GM18867 (cell line): ENCODE data around the gene KSR2.

Source experiments
- ATAC-seq: cut with Tn5 transposase; IDR thresholded peaks from one replicate; pipeline ENCODE4 v1.9.1; 2021; ENCODE audit warnings: mild to moderate bottlenecking, moderate library complexity; ENCODE audit not compliant: unreplicated experiment

Gene KSR2

DNA sequence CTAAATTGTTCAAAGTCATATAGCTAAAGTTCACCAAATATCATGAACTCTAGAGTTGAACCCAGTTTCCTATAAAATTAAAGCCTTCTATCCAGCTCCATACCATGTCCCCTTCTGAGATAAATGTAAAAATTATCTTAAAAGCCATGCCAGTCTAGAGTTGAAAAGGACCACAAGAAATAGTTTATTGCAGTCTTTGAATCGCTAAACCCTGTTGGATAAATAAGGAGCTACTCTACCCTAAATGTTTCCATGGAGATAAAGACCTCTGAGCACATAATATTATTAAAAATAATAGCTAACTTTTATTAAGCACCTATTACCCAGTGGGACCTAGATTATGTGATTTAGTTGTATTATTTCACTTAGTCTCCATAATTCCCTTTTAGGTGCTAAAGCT is 379.8 kb downstream of the KSR2 start:
- ATAC-seq: no peak

DNA sequence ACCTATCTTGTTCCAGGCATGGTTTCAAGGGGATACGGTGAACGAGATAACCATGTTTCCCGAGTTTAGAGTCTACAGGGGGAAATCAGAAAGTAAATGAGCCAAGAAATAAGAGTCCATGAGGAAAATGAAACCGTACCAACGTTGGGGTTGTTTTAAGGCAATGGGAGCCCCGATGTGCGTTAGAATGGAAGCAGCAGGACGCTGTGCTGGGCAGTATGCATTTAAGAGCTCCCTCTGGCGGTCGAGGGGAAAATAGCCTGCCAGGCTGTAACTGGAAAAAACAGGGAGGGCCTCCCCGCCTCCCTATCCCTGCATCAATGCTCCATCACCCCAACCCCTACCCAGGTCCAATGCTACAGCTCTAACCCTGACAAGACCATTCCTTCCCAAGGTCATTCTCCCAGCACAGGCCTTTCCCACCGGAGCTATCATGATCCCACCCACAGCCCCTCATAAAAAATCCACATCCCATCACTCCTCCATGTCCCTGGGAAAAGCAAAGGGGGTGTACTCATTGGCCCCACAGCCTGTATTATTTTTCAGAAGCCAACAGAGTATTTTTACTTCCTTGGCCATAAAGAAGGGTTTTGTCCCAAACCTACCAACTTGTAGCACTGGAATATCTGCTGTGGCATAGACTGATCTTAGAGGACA is 381.0 kb downstream of the KSR2 start:
- ATAC-seq: no peak

DNA sequence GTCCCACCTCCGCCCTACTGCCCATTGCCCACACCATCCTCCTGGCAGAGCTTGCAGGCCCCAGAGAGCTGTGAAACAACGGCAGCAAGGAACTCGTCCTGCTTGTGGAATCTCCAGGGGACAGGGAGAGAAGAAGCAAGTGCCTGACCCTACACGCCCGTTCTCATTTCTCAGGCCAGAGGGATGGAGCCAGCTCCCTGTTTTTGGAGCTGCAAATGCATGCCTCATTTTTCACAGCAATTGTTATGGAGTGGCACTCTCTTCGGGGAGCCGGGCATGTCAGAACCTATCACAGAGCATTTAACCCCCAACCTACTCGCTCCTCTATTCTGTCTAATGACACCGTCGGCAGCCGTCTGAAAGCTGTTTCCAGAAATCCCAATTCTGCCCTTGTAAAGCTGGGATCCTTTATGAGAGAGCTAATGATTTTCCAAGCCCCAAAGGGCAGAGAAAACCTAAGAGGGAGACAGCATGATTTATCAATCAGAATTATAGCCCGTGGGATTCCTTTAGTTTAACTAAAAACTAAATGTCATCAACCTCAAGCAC is 385.0 kb downstream of the KSR2 start:
- no peak for ATAC-seq

DNA sequence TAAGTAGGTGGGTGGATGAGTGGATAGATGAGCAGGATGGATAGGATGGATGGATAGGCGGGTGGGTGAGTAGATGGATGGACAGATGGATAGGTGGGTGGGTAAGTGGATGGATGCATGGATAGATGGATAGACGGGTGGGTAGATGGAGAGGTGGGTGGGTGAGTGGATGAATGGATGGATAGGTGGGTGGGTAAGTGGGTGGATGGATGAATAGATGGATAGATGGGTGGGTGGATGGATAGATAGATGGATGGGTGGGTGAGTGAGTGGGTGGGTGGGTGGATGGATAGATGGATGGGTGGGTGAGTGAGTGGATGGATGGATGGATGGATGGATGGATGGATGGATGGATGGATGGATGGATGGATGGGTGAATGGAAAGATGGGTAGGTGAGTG is 385.7 kb downstream of the KSR2 start:
- no peak for ATAC-seq

DNA sequence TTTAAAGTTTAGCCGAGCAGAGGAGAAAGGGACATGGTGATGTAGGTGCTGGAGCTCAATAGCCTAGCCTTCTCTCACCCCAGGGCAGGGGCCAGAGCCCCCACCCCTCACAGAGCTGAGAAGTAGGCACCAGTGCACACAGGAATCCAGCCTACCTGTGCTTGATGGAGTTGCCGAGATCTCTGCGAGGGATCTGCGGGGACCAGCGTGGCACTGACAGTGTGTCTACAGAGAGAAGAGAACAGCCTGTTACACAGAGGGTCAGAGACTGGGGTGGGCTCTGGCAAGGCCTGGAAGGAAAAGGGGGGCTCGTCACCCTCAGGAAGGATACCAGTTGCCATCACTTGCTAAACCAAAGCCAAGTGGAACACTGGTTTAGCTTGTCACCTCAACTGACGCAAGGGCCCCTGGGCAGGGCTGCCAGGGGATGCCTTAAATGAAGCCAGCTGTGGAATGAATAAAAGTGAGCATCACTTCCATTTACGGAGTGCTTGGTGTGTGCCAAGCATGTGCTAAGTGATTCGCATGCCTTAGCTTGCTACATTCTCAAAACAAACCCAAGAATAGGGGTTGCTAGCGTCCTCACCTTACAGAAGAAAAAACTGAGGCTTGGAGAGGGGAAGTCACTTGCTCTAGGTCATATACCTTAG is 386.5 kb downstream of the KSR2 start:
- ATAC-seq: no peak

DNA sequence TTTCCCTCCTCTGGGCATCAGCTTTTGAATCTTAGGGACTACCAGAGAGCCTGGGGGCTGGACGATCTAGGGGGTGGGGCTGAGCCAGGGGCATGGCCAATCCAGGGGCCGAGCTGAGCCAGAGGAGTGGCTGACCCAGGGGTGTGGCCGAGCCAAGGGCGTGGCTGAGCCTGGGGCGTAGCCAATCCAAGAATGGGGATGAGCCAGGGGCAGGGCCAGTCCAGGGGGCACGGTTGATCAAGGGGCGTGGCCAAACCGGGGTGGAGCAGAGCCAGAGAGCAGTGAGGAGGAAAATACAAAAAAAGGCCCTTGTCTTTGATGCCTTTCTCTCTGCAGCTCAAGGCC is 388.1 kb downstream of the KSR2 start:
- ATAC-seq: no peak

DNA sequence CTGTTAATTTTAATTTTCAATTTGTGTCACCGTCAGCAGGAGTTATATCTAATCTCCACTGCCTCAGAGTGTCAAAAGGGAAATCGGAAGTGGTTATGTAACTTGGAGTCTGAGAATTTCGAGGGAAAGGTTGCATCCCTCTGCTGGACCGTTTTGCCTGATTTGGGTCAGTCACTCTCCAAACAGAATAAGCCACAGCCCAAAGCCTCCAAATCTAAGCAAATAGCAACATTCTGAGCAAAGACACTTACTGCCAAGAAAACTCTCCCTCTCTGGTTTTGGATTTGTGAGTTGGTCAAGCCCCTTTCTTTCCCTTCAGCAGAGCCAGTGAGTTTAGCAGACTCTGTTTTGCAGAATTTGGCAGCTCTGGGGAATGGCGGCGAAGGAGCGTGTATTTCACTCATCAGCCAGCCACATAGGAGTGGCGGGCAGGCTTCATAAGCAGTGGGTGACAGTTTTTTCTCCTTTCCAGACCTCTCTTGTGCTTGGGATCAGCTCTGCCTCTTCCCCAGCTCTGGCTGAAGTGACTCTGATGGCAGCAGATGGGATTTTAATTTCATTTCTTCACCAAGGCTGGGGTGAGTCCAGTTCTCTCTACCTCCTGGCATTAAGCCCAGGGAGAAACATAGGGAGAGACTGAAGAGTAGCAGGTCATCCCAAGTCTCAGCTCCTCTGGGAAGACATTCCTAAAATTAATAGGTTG is 388.6 kb downstream of the KSR2 start:
- no peak for ATAC-seq

DNA sequence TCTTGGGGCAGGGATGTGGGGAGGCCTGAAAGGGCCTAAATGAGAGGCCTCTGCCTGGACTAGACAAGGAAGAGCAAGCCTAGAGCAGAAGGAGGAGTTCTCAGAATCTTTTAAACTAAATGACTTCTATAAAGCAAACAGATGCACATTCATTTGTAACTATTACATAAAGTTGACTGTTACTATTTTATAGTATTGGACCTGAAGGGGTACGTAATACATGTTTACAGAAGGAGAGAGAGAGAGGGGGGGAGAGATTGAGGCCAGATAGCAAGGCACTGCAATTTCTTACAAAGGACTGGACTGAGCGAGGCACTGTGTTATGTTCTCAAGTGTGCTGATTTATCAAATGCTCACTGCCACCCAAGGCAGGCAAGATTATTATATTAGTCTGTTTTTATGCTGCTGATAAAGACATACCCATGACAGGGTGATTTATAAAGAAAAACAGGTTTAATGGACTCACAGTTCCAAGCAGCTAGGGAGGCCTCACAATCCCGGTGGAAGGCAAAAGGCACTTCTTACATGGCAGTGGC is 391.6 kb downstream of the KSR2 start:
- no peak for ATAC-seq

DNA sequence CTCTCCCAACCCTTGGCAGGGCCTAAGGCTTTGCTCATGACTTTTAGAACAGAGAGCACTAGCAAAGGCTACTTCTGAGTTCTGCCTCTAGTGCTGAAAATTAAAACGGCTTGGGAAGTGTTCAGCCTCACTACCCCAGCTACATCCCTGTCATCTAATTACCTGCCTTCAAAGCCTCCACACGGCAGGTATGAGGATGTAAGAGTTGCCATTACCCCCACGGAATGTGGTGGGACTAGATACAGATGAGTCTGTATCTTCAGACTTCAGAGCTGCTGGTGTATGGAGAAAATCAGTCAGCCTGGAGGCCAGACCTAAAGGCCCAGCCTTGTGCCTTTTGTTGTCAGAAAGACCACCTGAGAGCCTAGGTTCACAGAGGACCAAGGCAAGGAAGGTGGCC is 392.7 kb downstream of the KSR2 start:
- ATAC-seq: no peak

DNA sequence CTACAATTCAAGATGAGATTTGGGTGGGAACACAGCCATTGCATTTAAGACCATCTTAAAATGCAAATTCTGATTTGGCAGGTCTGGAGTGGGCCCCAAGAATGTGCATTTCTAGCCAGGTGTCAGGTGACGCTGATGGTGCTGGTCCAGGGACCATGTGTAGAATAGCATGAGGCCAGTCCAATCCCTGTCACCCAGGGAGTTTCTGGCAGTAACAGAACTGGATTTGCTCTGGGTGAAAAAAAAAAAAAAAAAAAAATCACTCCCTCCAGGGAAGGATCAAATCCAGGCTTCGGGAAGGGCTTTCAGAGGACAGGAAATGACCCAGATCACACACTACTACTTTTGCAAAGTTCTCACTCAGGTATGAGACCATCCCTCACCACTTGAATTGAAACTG is 394.1 kb downstream of the KSR2 start:
- no peak for ATAC-seq

DNA sequence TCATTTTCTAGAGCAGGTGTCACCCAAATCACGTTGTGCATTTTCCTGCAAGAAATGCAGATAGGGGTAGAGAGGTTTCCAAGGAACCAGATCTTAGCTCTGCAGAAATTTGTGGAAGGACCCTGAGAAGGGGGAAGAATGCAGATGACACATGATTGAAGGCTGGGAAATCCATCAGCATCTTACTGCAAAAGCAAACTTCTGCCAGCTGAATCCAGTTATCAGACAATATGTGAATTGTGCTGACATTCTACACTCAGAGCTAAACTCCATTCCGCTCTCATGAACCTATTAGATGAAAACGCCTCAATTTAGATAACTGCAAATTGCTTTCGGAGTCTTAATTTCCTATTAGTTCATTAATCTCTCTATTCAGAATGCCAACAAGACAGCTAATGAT is 396.0 kb downstream of the KSR2 start:
- no peak for ATAC-seq

DNA sequence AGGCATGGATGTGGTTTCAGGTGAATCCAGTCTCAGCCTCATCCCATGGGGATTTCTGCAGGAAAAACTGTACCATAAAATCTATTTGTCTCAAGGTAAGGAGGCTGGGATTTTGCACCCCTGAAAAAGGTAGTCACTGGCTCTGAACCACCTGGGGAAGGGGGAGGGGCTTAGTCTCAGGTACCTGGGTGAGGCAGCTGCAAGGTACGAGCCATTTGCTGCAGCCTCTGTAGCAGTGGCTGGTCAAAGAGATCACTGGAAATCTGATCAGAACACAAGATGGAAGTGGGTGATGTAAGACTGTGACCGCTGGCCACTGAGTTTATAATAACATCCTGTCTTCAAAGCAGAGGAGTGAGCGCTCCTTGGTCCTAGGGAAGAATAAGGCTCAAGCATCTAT is 397.5 kb downstream of the KSR2 start:
- ATAC-seq: no peak

DNA sequence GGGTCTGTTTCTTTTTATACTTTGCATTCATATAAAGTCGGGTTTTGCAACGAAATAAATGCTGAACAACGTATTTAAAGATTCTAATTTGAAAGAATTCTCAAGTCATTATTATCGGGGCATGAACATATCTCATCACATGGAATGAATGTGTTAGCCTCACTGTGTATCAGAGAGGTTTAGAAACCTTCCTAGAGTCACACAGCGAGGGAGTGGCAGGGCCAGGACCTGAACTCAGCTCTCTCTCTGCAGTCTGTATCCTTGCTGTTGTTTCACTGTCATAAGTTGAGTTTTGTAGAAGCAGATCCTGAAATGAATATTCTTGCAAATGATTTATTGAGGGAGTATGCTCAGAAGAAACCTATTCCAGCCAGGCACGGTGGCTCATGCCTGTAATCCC is 398.2 kb downstream of the KSR2 start:
- no peak for ATAC-seq

DNA sequence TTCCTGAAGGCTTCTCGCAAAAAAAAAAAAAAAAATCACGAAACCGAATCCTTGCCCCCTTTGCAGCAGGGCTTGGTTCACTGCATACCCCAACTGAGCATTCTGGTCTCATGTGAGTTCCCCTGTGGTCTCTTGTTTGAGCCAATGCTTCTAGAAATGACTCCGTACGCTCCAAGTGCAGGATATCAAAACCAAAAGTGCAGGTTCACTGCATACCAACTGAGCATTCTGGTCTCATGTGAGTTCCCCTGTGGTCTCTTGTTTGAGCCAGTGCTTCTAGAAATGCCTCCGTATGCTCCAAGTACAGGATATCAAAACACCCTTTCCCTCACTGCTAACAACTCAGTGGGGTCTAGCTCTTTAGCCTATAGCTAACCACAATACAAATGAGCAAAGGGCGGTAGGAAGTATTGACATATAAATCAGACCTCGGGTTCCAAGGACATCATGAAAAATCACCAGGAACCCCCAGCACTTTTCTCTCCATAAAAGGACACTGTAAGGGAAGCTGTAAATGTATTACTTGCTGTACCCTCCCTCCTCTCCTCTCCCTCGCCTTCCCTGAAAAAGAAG is 401.1 kb downstream of the KSR2 start:
- ATAC-seq: no peak

DNA sequence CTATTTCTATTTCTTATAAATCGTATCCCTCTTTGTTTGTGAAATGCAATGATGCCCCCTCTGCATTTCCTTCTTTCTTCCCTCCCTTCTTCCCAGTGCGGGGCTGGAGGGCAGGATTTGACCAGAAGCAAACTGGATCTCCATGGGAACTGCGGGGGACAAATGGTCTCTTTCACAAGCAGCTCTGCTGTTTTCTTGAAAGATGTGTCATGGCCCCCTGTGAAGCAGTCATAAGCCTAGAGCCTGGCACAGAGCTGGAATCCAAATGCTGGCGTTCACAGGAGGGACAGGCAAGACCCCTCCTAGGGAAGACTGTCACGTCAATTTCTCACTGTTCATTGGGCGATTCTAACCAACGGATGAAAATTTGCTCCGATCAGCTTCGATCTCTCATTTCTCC is 403.9 kb downstream of the KSR2 start:
- no peak for ATAC-seq

DNA sequence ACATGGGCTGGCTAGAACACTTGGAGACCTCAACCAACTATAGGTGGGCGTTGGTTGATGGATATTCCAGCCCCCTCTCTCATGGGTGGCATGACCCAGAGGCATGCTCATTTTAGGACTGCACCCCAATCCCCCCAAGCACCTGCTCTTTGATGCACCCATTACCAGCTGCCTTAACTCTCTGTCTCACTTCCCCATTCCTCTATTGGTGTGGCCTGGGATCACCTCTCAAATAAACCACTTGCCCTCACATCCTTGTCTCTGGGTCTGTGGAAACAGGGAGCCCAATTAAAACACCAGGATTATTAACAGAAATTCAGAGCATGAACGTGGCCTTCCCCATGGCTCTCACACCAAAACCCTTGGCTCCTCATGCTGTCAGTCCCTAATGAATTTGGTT is 405.1 kb downstream of the KSR2 start:
- ATAC-seq: no peak

DNA sequence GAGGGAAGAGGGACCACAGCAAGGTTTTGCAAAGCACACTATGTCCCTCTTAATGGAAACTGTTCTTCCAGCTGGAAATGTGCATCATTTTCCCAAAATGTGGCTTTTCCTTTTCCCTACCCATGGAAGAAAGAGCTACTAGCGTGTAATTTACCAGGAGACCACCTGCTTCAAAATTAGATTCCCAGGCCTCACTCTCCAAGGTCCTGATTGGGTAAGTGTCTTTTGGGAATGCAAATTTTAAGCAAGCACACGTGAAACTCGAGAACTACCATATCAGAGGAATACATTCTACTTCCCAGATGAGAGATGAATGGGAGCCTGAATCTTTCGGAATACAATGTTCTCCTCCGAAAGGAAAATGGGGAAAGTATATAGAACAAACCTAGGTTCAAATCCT is 405.8 kb downstream of the KSR2 start:
- ATAC-seq: no peak

DNA sequence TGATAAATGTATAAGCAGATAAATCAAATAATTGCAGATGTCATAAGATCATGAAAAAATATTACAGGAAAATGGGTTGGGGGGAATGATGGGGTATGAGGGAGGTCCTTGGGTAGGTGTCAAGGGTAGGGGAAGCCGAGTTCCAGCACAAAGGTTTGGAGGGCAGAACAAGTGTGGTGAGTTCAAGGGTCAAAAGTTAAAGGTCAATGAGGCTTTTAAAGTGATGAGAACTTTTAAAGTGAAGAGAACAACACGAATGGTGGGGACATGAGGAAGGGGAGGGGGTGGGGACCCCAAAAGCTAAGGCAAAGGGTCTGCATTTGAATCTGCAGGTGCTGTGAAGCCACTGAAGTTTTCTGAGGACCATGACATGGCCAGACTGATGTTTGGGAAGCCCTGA is 406.8 kb downstream of the KSR2 start:
- no peak for ATAC-seq

DNA sequence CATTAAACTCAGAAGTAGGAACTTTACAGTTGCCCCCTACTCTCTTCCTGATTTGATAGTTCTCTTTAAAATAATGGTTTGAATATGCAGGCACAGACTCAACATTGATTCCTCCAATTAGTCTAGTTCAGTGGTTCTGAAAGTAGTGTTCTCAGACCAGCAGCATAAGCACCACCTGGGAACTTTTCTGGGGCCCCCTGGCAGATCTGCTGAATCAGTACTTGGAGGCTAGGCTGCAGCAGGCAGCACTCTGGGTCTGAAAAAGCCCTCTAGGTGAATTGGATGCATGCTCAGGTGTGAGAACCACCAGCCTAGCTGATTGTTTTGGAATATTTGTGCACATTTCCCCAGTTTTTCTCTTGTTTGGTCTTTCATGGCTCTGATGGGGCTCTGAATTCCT is 408.8 kb downstream of the KSR2 start:
- no peak for ATAC-seq

DNA sequence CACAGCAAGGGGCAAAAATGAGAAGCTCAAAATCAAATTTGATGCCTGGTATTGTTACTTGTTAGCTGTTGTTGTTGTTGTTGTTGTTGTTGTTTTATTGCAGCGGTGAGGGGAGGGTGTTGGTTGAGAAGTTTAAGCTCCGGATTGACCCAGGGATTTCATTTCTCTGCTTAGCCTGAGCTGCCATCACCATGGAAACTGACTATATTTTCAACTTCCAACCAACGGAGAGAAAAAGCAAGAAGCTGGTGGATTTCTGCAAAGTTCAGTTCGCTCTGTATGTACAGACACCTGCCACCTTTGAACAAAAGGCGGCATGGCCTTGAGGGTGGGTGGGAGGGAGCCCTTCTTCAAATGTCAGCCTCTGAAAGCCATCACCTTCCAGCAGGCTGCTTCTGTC is 412.9 kb downstream of the KSR2 start:
- no peak for ATAC-seq

DNA sequence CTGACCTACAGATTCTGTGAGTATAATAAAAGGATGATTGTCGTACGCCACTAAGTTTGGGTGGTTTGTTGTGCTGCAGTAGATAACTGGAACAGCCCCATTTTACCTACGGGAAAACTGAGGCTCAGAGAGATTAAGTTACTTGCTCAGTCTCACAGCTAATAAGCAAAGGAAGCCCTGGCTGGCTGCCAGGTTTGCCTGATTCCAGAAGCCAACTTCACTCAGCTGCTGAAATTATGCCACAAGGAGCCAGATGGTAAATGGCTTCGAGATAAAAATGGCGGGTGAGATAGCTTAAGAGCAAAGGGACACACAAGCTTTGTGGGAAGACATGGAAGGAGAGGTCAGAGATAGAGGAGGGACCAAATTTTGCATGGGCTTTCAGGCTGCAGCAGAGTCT is 415.8 kb downstream of the KSR2 start:
- no peak for ATAC-seq

DNA sequence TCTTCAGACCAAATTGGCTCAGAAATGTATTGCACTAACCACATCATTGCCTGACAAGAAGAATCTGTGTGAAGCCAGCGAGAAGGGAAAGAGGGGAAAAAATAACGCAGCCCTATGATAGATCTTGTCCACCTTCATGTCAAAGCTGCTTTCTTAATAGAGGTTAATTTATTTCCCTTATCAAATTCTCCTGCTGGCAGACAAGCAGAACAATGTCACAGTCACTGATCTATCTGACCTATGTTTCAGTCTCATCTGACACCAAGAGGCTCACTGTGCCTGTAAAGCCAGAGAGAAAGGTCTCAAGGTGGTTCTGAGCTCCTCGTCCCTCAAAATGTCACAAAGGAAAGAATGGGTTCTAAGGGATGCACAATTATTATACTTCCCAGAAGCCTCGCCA is 417.1 kb downstream of the KSR2 start:
- no peak for ATAC-seq
